ENCODE data around the gene PRPF31. TPM values are rescaled to one million over a fixed set of nuclear protein-coding genes. Genes with fewer than 3 reads are reported as not detected.
"Not testable (repeated sequence)": the region's sequence is repeated elsewhere in the genome, so short reads cannot be mapped to it uniquely, and the experiment has no call there.

PRPF31 gene
- polyA plus RNA-seq (ENCODE audit: insufficient read length in 4 of 4): 10 to 100 TPM; 64.7 to 81.6 (median 67.2) TPM

DNA sequence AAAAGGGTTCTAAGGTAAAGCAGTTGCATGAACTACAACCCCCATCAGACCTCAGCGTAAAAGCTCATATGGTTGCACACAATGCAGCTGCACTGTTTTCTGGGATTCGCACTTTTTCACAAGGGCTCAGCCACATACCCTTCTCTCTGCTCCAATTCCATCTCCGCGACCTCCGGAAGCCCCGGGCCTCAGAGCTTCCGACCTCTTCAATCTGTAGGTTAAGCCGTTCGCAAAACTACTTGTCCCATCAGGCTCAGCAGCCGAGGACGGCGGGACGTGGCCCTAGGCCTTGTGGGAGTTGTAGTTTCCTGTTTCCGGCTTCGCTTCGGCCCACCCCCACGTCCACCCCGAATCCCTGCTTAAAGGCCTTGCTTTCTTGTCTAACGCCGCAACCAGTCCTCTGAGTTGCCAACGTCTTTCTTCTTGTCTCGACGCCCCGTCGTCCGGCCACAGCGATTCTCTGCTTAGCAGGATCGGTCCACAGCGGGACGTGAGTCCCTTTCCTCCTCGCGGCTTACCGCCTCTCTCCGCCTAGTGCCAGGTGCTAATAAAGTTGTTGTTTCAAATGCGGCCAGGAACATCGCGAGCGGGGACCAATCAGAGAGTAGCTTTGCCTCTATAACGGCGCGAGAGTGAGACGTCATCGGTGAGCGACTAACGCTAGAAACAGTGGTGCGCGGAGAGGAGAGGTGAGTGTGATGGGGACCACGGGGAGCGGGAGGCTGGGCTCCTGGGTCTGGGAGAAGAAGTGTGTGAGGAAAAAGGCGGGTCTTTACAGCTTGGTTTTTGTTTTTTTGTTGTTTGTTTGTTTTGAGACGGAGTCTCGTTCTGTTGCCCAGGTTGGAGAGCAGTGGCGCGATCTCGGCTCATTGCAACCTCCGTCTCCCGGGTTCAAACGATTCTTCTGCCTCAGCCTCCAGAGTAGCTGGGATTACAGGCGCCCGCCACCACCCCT is at the start of gene PRPF31, which contains the start of gene TFPT:
PRPF31 (plus strand) TSS at position 646 of the 955 bp plus-strand sequence. CDS start 2,525 bp downstream, outside the sequence.
TFPT (minus strand) TSS at position 549 of the 955 bp plus-strand sequence; CDS start at position 161, 388 bp downstream.
- DNase-seq (ENCODE audit: low read depth in 4 of 4, low spot score in 3 of 4): peak; percentile 97 to 99 (median 98)

- DNase-seq (ENCODE audit: low read depth in 4 of 4, low spot score in 3 of 4): no peak
These were observed 46.1 kb upstream of the PRPF31 start for GRCh38 chr19:54069470-54069869.

GRCh38 chr19:54073829-54074228 is 41.7 kb upstream of the PRPF31 start:
- DNase-seq (ENCODE audit: low read depth in 4 of 4, low spot score in 3 of 4): no peak

- DNase-seq (ENCODE audit: low read depth in 4 of 4, low spot score in 3 of 4): no peak
These were observed 40.7 kb upstream of the PRPF31 start for GRCh38 chr19:54074851-54075250.

DNA sequence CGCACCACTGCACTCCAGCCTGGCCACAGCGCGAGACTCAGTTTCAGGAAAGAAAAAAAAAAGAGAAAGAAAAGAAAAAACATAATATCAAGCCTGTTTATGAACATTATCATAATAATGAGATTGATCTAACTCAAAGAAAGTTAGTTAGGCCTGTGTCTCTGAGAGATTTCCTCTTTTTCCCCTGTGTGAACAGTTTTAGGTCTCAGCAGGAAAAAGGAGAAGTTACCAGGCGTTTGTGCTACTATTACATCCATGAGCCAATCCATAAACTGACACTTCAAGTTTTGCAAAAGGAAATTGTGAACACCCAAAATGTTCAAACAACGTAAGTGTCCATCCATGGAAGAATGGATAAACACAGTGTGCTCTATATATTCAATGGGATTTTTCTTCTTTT is 38.2 kb upstream of the PRPF31 start:
- DNase-seq (ENCODE audit: low read depth in 4 of 4, low spot score in 3 of 4): no peak

- no peak for DNase-seq (ENCODE audit: low read depth in 4 of 4, low spot score in 3 of 4)
These were observed 34.5 kb upstream of the PRPF31 start, which contains the start of gene TARM1 for GRCh38 chr19:54081032-54081431. TARM1 (minus strand) TSS chr19:54081365; CDS start chr19:54081340, 25 bp downstream.

- no peak for DNase-seq (ENCODE audit: low read depth in 4 of 4, low spot score in 3 of 4)
These were observed 31.1 kb upstream of the PRPF31 start for GRCh38 chr19:54084410-54084809.

DNA sequence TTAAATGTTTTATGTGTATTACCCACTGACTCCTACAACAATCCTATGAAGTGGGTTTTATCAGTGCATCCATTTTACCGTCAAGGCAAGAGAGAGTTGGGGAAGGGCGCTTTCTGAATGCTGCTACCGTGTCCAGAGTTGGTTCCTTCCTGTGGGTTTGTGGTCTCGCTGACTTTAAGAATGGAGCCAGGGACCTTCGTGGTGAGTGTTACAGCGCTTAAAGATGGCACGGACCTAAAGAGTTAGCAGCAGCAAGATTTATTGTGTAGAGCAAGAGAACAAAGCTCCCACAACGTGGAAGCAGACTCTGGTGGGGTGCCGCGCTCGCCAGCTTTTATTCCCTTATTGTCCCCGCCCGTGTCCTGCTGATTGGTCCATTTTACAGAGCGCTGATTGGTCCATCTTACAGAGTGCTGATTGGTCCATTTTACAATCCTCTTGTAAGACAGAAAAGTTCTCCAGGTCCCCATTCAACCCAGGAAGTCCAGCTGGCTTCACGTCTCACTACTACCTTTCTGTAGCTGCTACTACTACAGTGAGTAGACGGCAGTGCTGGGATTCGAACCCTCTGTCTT is 21.0 kb upstream of the PRPF31 start:
- no peak for DNase-seq (ENCODE audit: low read depth in 4 of 4, low spot score in 3 of 4)

DNA sequence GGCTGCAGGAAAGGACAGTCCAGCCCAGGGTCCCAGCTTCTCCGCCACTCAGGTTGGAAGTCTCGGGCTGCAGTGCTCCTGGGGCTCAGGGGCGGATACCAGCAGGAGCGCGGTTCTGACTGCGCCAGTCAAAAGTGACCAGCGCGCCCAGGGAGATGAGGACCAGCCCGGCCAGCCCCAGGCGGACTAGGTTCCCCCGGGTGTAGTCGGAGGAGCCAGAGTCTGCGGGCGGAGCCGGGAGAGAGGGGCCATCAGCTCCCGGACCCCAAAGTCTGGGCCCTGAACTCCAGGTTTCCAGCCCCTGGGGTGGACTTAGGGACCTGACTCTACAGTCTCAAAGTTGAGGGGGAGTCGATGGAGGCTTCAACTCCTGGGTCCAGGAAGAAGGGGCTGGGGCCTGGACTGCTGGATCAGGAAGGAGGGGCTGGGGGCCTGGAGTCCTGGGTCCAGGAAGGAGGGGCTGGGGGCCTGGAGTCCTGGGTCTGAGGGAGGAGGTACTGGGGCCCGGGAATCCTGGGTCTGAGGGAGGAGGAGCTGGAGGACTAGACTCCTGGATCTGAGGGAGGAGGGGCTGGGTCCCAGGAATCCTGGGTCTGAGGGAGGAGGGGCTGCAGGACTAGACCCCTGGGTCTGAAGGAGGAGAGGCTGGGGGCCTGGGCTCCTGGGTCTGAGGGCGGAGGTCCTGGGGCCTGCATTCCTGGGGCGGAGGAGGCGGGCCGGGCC is 20.3 kb upstream of the PRPF31 start:
- no peak for DNase-seq (ENCODE audit: low read depth in 4 of 4, low spot score in 3 of 4)

- DNase-seq (ENCODE audit: low read depth in 4 of 4, low spot score in 3 of 4): not testable (repeated sequence)
These were observed 19.5 kb upstream of the PRPF31 start for GRCh38 chr19:54095859-54096616.

GRCh38 chr19:54096617-54097106 is 18.9 kb upstream of the PRPF31 start:
- no peak for DNase-seq (ENCODE audit: low read depth in 4 of 4, low spot score in 3 of 4)

GRCh38 chr19:54099190-54099902 is 16.2 kb upstream of the PRPF31 start:
- no peak for DNase-seq (ENCODE audit: low read depth in 4 of 4, low spot score in 3 of 4)

GRCh38 chr19:54099903-54100255 is 15.7 kb upstream of the PRPF31 start:
- not testable (repeated sequence) for DNase-seq (ENCODE audit: low read depth in 4 of 4, low spot score in 3 of 4)

- DNase-seq (ENCODE audit: low read depth in 4 of 4, low spot score in 3 of 4): no peak
These were observed 15.0 kb upstream of the PRPF31 start, which contains the start of gene OSCAR for GRCh38 chr19:54100561-54100960. OSCAR (minus strand) TSS chr19:54100803; CDS start chr19:54100792, 11 bp downstream.

DNA sequence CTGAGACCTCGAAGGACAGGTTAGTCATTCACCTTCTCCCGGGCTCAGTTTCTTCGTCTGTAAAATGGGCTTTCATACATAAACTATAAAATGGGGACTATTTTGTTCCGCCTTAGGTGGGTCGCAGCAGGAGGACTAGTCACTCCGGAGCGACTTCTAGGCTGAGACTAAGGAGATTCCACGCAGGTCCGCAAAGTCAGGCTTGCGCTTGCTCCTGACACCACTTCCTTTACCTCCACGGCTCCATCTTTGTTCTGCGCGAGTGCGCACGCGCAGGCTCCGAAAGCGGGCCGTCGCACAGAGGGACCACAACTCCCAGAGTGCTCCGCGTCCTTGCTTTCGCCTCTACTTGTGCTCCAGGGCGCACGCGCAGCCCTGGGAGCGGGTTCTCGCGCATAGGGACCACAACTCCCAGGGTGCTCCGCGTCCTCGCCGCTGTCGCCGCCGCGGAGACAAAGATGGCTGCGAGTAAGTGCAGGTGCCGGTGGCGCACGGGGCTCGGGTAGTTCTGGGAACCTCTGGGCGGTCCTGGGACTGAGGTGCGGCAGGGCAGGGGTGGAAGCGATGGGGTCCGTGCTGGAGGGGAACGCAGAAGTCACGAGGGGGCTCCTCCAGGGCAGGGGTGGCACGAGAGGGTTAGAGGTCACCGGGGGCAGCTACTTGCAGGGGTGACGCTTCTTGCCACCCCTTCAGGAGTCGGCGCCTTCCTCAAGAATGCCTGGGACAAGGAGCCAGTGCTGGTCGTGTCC is 13.0 kb upstream of the PRPF31 start, which contains the start of gene NDUFA3:
NDUFA3 (plus strand) TSS at position 435 of the 749 bp plus-strand sequence; CDS start at position 459, 24 bp downstream.
- peak; percentile 95 to 99 (median 98) for DNase-seq (ENCODE audit: low read depth in 4 of 4, low spot score in 3 of 4)

DNA sequence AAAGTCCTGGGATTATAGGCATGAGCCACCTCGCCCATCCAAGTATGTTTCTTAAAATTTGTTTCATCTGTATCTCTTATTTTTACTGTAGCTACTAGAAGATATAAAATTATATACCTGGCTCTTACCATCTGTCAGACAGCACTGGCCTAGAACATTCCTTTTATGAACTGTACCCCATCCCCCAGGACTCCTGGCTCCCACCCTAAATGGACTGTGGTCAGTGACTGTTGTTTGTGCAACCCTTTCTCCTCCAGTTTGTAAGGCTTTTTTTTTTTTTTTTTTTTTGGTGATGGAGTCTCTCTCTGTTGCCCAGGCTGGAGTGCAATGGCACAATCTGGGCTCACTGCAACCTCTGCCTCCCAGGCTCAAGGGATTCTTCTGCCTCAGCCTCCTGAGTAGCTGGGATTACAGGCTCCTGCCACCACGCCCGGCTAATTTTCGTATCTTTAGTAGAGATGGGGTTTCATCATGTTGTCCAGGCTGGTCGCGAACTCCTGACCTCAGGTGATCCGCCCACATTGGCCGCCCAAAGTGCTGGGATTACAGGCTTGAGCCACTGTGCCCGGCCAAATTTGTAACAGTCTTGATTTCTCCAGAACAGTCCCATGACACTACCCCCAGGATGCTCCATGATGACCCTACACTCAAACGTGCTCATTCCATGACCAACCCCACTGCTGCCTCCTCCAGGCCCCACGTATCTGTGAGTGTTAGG is 10.4 kb upstream of the PRPF31 start:
- DNase-seq (ENCODE audit: low read depth in 4 of 4, low spot score in 3 of 4): no peak

- no peak for DNase-seq (ENCODE audit: low read depth in 4 of 4, low spot score in 3 of 4)
These were observed 9.8 kb upstream of the PRPF31 start for GRCh38 chr19:54105796-54106195.

DNA sequence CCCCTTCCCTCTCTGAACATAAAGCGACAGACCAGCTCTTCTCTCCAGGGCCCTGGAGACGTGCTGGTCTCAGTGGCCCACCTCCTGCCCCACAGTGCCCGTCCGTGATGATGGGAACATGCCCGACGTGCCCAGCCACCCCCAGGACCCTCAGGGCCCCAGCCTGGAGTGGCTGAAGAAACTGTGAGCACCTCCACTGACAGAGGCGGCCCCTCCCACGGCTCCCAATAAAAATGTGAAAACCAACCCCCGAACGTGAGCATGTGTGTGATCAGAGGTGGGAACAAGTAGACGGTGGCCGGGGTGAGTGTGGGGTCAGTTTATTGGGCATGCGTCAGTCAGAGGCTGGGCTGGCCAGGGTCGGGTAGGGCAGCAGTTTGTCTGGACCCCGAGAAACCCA is 8.8 kb upstream of the PRPF31 start:
- DNase-seq (ENCODE audit: low read depth in 4 of 4, low spot score in 3 of 4): no peak
